ENCODE data around the gene NADSYN1.

- TF ChIP-seq, protein P1, sequence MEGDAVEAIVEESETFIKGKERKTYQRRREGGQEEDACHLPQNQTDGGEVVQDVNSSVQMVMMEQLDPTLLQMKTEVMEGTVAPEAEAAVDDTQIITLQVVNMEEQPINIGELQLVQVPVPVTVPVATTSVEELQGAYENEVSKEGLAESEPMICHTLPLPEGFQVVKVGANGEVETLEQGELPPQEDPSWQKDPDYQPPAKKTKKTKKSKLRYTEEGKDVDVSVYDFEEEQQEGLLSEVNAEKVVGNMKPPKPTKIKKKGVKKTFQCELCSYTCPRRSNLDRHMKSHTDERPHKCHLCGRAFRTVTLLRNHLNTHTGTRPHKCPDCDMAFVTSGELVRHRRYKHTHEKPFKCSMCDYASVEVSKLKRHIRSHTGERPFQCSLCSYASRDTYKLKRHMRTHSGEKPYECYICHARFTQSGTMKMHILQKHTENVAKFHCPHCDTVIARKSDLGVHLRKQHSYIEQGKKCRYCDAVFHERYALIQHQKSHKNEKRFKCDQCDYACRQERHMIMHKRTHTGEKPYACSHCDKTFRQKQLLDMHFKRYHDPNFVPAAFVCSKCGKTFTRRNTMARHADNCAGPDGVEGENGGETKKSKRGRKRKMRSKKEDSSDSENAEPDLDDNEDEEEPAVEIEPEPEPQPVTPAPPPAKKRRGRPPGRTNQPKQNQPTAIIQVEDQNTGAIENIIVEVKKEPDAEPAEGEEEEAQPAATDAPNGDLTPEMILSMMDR (IDR thresholded peaks at IDR 0.05; ENCODE audit: low read depth, low read length): no peak
- no peak for TF ChIP-seq EZH2phosphoT487 (IDR thresholded peaks at IDR 0.05; ENCODE audit: low read depth)
These were observed 37.9 kb downstream of the NADSYN1 start for GRCh38 chr11:71490731-71491390.
